Calu3 (cell line): ENCODE measurements around the gene PI3. TPM values are rescaled to one million over a fixed set of nuclear protein-coding genes. Genes with fewer than 3 reads are reported as not detected.

ENCODE experiments used
- BruUV-seq: library from RNA; stranded (reverse); fragments of 400-500 nt; replicated peaks from 2 replicates; lab custom pipeline; 2021; lab: Mats Ljungman, UMichigan
- CTCF ChIA-PET: fragments of 300-600 bp; sonication (Branson Sonifier 250); formaldehyde crosslinking; loops from one replicate; lab custom pipeline; 2022; ENCODE audit warnings: antibody characterized with exemption; lab: Charles Lee
- DNase-seq: peaks from one replicate; pipeline ENCODE4 v3.0.0; 2022
- H3K27ac Mint-ChIP-seq: one replicate; pipeline ENCODE4 v1.8.0; 2022; ENCODE audit warnings: mixed read lengths; ENCODE audit not compliant: unreplicated experiment
- H3K27me3 Mint-ChIP-seq: one replicate; pipeline ENCODE4 v1.8.0; 2022; ENCODE audit warnings: mixed read lengths; ENCODE audit not compliant: unreplicated experiment
- H3K36me3 Mint-ChIP-seq: one replicate; pipeline ENCODE4 v1.8.0; 2022; ENCODE audit warnings: mild to moderate bottlenecking, moderate library complexity, mixed read lengths; ENCODE audit not compliant: insufficient read depth, unreplicated experiment
- H3K4me1 Mint-ChIP-seq: one replicate; pipeline ENCODE4 v1.8.0; 2022; ENCODE audit warnings: mild to moderate bottlenecking, low read depth, mixed read lengths; ENCODE audit not compliant: unreplicated experiment
- H3K4me3 Mint-ChIP-seq: one replicate; pipeline ENCODE4 v1.8.0; 2022; ENCODE audit warnings: mild to moderate bottlenecking, low read depth, moderate library complexity, mixed read lengths; ENCODE audit not compliant: unreplicated experiment
- H3K9me3 Mint-ChIP-seq: one replicate; pipeline ENCODE4 v1.8.0; 2022; ENCODE audit warnings: low read depth, mixed read lengths; ENCODE audit not compliant: unreplicated experiment
- intact Hi-C: fragments of 100-400 bp; cut with micrococcal nuclease; formaldehyde crosslinking; loops from one replicate; pipeline ENCODE4 v1.10.0; 2022; ENCODE audit not compliant: unreplicated experiment
- total RNA-seq: library from RNA; stranded (reverse); gene quantifications from 2 replicates; pipeline ENCODE4 v1.2.3, GENCODE V29; 2022
- TF ChIP-seq, protein P1 (sequence below): fragments of 200-600 bp; IDR thresholded peaks from one replicate; pipeline ENCODE4 v1.8.0; 2022; ENCODE audit warnings: antibody characterized with exemption; ENCODE audit not compliant: unreplicated experiment

PI3 gene
- total RNA-seq, 1 experiment from 2014 or later, result 52.0 TPM

DNA sequence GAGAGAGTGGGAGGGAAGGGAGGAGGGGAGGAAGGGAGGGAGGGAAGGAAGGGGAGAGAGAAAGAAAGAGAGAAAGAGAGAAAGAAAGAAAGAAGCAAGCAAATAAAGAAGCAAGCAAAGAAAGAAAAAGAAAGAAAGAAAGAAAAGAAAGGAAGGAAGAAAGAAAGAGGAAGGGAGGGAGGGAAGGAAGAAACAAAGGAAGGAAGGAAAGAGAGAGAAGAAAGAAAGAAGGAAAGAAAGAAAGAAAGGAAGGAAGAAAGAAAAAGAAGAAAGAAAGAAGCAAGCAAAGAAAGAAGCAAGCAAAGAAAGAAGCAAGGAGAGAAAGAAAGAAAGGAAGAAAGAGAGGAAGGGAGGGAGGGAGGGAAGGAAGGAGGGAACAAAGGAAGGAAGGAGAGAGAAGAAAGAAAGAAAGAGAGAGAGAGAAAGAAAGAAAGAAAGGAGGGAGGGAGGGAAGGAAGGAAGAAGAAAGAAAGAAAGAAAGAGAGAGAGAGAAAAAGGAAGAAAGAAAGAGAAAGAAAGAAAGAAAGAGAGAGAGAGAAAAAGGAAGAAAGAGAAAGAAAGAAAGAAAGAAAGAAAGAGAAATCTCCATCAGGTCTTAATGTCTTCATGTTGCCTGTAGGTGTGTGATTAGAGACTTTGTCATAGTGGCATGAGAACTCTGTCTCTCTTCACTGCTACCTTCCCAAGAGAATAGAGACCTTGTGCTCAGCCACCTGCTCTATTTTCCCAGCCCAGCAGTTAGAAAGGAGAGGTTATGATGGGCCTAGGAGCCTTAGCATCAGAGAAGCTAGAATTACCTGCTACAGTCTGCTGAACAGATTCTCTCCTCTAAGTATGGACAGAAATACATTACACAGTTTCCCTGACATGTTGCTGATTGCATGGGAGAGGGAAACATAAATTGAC lies 37.1 kb downstream of the PI3 start:
- DNase-seq, result no peak
- Mint-ChIP-seq H3K27ac (no peak overlapping the region), H3K36me3 (no peaks in the 10 kb centered on the region), H3K9me3 (peaks cover 2% of the 10 kb centered on the region), H3K4me1 (no peaks in the 10 kb centered on the region), H3K4me3 (no peak overlapping the region), H3K27me3 (peaks cover 71% of the 10 kb centered on the region)
- intact Hi-C loops, result no loop called here
- BruUV-seq, result no TSS peak
- CTCF ChIA-PET, result no interaction called here
- TF ChIP-seq, protein P1, sequence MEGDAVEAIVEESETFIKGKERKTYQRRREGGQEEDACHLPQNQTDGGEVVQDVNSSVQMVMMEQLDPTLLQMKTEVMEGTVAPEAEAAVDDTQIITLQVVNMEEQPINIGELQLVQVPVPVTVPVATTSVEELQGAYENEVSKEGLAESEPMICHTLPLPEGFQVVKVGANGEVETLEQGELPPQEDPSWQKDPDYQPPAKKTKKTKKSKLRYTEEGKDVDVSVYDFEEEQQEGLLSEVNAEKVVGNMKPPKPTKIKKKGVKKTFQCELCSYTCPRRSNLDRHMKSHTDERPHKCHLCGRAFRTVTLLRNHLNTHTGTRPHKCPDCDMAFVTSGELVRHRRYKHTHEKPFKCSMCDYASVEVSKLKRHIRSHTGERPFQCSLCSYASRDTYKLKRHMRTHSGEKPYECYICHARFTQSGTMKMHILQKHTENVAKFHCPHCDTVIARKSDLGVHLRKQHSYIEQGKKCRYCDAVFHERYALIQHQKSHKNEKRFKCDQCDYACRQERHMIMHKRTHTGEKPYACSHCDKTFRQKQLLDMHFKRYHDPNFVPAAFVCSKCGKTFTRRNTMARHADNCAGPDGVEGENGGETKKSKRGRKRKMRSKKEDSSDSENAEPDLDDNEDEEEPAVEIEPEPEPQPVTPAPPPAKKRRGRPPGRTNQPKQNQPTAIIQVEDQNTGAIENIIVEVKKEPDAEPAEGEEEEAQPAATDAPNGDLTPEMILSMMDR, result no peak

DNA sequence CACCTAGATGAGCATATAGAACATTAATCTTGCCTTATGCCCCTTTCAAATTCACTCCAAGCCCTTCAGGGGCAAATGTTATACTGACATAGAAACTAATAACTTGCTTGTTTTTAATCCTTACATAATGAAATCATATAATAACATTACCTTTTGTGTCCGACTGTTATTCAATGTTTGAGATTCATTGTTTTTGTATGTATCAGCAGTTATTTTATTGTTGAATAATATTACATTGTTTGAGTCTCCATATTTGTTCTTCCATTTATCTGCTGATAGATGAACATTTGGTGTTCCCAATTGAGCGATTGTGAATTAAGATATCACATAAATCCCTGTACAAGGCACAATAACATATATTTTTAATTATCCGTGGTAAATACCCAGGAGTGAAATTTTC lies 38.1 kb downstream of the PI3 start:
- peaks cover under 1% of the 10 kb centered on the region for H3K4me1 Mint-ChIP-seq
- peaks cover 2% of the 10 kb centered on the region for H3K9me3 Mint-ChIP-seq
- CTCF ChIA-PET, result no interaction called here
- peaks cover 61% of the 10 kb centered on the region for H3K27me3 Mint-ChIP-seq
- no peaks in the 10 kb centered on the region for H3K36me3 Mint-ChIP-seq
- no peak overlapping the region for H3K27ac Mint-ChIP-seq
- BruUV-seq, result no TSS peak
- TF ChIP-seq, protein P1, result no peak
- DNase-seq, result no peak
- intact Hi-C loops, result no loop called here
- H3K4me3 Mint-ChIP-seq, result no peak overlapping the region

DNA sequence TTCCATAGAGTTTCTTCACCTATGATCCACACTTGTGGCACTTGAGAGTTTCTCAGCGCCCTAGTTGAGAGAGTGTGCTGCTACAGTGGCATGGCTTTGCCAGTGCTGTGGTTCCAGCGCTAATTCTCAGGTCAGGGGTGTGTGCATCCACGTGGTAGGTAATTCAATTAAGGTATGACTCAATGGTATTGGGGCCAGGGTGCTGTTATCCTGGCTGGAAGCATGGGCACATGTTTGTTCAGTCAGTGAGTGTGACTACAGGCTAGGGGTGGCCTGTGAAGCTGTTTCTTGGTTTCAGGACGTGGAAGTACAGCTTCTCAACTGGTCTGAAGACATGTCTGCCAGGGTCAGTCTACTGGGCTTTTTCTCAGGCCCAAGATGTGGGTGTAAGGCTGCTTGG lies 43.4 kb downstream of the PI3 start:
- no TSS peak for BruUV-seq
- TF ChIP-seq, protein P1, result no peak
- H3K36me3 Mint-ChIP-seq, result no peaks in the 10 kb centered on the region
- peaks cover 7% of the 10 kb centered on the region for H3K4me1 Mint-ChIP-seq
- no peak overlapping the region for H3K4me3 Mint-ChIP-seq
- CTCF ChIA-PET, result no interaction called here
- peaks cover 5% of the 10 kb centered on the region for H3K9me3 Mint-ChIP-seq
- intact Hi-C loops, result no loop called here
- no peak overlapping the region for H3K27ac Mint-ChIP-seq
- DNase-seq, result no peak
- H3K27me3 Mint-ChIP-seq, result peaks cover 47% of the 10 kb centered on the region

DNA sequence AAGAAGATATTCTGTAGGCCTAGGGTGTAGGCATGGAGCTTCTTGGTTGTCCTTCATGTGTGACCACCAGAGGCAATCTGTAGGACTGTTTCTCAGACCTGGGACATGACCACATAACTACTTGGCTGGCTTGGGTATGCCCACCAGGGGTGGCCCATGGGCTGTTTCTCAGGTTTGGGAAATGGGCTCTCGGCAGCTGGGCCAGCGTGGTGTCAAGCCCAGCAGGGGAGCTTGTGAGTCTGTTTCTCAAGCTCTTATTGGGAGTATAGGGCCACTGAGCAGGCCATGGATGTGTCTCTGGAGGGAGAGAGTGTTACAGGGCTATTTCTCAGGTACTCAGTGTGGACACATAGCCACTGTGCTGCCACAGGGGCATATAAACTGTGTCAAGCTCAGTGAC lies 43.9 kb downstream of the PI3 start:
- intact Hi-C loops, result no loop called here
- no TSS peak for BruUV-seq
- peaks cover 48% of the 10 kb centered on the region for H3K27me3 Mint-ChIP-seq
- H3K27ac Mint-ChIP-seq, result no peak overlapping the region
- TF ChIP-seq, protein P1, result no peak
- DNase-seq, result no peak
- H3K9me3 Mint-ChIP-seq, result peaks cover 5% of the 10 kb centered on the region
- peaks cover 7% of the 10 kb centered on the region for H3K4me1 Mint-ChIP-seq
- H3K36me3 Mint-ChIP-seq, result no peaks in the 10 kb centered on the region
- H3K4me3 Mint-ChIP-seq, result no peak overlapping the region
- CTCF ChIA-PET, result no interaction called here
